Stimulated activated CD4-positive, alpha-beta T cell treated with anti-CD3 and anti-CD28 coated beads, Interleukin-4, amount 100 ng/mL, for 1 hour (primary cell): ENCODE measurements around the gene PTPRU.

ENCODE experiments used
- DNase-seq: peaks from one replicate; pipeline ENCODE4 v3.0.0-alpha.2; 2020

PTPRU gene

GRCh38 chr1:29247571-29248273 lies 11.4 kb downstream of the PTPRU start:
- DNase-seq = no peak

GRCh38 chr1:29248409-29248808 lies 12.1 kb downstream of the PTPRU start:
- DNase-seq = no peak

GRCh38 chr1:29249170-29249691 lies 12.9 kb downstream of the PTPRU start:
- no peak for DNase-seq

GRCh38 chr1:29249951-29250581 lies 13.7 kb downstream of the PTPRU start:
- DNase-seq = no peak

GRCh38 chr1:29251164-29252124 lies 15.1 kb downstream of the PTPRU start:
- no peak for DNase-seq

- no peak for DNase-seq
Observed at GRCh38 chr1:29253180-29253579, 16.9 kb downstream of the PTPRU start.

- DNase-seq = no peak
Observed at GRCh38 chr1:29254346-29254745, 18.0 kb downstream of the PTPRU start.

GRCh38 chr1:29255134-29255666 lies 18.9 kb downstream of the PTPRU start:
- DNase-seq = no peak

- no peak for DNase-seq
Observed at GRCh38 chr1:29256394-29256793, 20.1 kb downstream of the PTPRU start.

- DNase-seq = no peak
Observed at GRCh38 chr1:29256979-29257804, 20.9 kb downstream of the PTPRU start.

GRCh38 chr1:29258189-29258975 lies 22.1 kb downstream of the PTPRU start:
- DNase-seq = no peak

- DNase-seq = no peak
Observed at GRCh38 chr1:29258976-29259801, 22.9 kb downstream of the PTPRU start.

- DNase-seq = peak; percentile 48
Observed at GRCh38 chr1:29259802-29260441, 23.6 kb downstream of the PTPRU start.

GRCh38 chr1:29260531-29260930 lies 24.2 kb downstream of the PTPRU start:
- no peak for DNase-seq

- DNase-seq = no peak
Observed at GRCh38 chr1:29264773-29265389, 28.6 kb downstream of the PTPRU start.

- no peak for DNase-seq
Observed at GRCh38 chr1:29266912-29267311, 30.6 kb downstream of the PTPRU start.

- no peak for DNase-seq
Observed at GRCh38 chr1:29267321-29268070, 31.2 kb downstream of the PTPRU start.

GRCh38 chr1:29269382-29269781 lies 33.1 kb downstream of the PTPRU start:
- no peak for DNase-seq
